Stimulated activated naive CD8-positive, alpha-beta T cell treated with anti-CD3 and anti-CD28 coated beads, Interleukin-15, Interleukin-2, amounts not matched to agents 100 U/mL and 50 U/mL, for 24 hours (primary cell): Measurements from ENCODE around the gene MUSTN1.
A peak's percentile ranks its signal among the peaks of the same experiment; 100 is the strongest.

ENCODE experiments used
- ATAC-seq: fragments of 150-1000 bp; cut with Tn5 transposase; one replicate; pipeline ENCODE4 v1.10.0; 2021
- DNase-seq: peaks from one replicate; pipeline ENCODE4 v3.0.0; 2021

Gene MUSTN1

DNA sequence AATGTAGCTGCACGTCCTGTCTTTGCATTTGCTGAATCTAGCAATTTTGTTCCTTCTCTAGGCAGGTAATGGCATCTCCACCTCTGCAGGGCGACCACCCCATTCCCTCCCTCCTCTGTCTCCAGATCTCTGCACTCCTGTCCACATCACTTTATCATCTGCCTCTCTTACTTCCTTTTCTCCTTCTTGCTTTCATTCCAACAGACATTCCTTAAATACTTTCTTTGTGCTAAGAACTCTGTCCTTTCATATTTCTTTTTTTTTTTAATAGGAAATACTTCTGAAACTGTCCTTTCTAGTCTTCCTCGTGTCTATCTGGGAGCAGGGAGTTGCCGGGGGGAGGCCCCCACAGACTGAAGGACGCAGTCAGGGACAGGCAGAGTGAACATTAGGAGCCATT is 33.0 kb downstream of the MUSTN1 start:
- DNase-seq (no peak), ATAC-seq (no peak)

- ATAC-seq: no peak
- DNase-seq: no peak
Measured at GRCh38 chr3:52800079-52800478, 34.7 kb downstream of the MUSTN1 start.

DNA sequence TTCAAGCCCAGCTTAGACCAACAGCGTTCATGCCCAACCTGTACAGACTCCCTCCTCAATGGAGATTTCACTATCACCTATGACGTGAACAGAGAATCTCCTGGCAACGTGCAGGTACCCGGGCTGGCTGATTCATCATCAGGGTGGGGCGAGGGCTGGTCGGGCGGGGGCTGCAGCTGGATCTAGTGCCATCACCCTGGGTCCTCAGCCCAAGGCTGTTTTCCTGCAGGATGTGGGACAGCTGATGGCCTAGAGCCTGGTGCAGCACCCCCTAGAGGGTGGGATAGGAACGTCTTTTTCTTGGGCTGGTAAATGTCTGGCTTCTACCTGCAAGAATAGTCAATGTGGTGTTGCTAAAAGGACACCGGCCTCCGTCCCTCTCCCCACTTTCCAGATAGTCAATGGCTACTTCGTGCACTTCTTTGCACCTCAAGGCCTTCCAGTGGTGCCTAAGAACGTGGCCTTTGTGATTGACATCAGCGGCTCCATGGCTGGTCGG is 35.8 kb downstream of the MUSTN1 start:
- peak; percentile 26 for DNase-seq

DNA sequence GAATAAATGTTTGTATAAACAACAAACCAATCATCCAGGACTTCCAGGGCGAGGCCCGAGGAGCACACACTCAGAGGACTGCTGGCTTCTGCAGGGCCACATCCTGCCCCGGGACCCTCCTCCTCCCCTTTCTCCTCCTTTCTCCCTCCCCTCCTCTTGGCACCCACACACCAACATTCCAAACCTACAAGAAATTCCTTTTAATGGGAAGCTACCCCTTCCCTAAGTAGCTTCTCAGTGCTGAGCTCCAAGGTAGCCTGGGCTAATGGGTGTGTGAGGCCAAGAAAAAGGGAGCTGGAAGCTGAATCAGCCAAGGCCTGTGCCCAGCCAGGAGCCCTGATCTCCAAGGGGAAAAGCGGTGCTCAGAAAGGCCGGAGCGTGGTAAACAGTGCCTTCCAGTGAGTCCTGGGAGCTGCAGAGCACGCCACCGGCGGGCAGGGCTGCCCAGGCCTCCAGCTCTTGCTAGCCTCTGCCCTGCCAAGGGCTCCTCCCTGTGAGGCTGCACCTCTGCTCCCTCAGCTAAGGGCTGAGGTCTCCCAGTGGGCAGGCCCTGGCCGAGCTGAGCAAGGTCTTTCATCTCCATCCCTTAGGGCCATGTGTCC is 36.3 kb downstream of the MUSTN1 start:
- DNase-seq (no peak), ATAC-seq (no peak)

More for the DNA sequence above, 35.8 kb downstream of the MUSTN1 start:
- ATAC-seq: no peak

GRCh38 chr3:52796411-52796810 is 38.4 kb downstream of the MUSTN1 start:
- no peak for ATAC-seq
- DNase-seq: no peak

DNA sequence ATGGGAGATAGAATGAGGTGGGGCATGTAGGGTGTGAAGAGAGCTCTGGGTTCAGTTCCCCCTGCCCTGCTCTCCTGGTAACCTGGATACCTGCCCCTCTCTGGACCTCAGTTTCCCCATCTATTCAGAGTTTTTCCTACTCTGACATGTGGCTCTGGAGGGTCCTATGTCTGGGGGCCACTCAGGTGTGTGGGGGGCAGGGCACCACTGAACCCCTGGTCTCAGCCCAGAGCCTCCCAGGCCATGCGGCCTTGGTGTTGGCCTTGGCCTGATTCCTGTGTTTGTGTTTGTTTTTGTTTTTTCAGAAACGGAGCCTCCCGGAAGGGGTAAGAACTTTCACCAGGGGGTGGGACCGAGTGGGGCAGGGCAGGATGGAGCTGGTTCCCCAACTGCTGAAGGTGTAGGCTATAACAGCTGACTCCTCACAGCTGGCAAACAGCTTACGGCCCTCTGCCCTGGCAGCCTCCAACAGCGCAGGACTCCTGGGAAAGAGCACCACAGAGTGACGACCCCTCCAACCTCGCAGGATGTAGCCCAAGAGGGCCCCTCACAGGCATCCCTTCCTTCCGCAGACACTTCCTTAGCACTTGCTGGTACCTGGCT is 39.4 kb downstream of the MUSTN1 start:
- DNase-seq (no peak), ATAC-seq (no peak)

- no peak for ATAC-seq
- DNase-seq: no peak
Measured at GRCh38 chr3:52794612-52795099, 40.2 kb downstream of the MUSTN1 start, which contains the start of gene ITIH3. Gene ITIH3, plus strand, starts transcription at chr3:52794796. Its CDS starts 8 bp downstream, at chr3:52794804.

DNA sequence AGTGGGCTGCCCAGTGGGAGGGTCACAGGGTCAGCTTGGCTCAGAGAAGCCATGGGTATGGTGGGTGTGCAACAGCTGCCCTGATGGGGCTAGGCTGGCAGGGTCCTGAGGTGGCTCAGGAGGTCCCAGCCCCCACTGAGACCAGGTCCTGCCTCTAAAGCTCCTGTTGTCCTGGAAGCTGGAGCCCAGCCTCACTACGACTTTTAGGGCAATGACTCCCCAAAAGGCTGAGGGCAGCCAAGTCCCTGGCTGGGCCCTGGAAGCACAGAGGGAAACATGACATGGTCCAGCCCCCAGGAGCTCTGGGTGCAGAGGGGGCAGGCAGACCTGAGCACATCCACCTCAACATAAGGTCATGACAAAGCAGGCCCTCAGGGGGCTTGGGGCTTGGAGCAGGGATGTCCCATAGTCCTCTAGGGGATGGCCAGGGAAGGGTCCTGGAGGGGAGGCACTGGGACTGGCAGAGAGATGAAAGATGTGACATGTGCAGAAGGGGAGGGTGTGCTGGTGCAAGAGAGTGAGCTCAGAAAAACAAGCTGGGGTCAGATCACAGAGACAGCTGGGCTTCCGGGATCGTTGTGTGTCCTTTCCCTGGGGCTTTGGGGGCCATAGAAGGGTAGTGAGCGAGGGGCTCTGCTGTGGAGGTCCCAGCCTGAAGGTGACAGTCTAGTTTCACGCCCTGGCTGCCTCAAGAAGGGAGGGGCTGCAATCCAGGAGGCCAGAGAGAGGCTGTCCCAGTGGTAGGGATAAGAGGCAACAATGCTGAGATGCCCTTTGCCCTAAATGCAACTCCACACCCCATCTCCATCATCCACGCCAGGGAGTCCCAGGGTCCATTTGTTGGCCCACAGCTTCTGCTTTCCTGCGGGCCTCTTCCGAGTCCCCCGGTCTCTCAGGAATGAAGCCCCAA is 40.9 kb downstream of the MUSTN1 start:
- DNase-seq (no peak), ATAC-seq (no peak)

DNA sequence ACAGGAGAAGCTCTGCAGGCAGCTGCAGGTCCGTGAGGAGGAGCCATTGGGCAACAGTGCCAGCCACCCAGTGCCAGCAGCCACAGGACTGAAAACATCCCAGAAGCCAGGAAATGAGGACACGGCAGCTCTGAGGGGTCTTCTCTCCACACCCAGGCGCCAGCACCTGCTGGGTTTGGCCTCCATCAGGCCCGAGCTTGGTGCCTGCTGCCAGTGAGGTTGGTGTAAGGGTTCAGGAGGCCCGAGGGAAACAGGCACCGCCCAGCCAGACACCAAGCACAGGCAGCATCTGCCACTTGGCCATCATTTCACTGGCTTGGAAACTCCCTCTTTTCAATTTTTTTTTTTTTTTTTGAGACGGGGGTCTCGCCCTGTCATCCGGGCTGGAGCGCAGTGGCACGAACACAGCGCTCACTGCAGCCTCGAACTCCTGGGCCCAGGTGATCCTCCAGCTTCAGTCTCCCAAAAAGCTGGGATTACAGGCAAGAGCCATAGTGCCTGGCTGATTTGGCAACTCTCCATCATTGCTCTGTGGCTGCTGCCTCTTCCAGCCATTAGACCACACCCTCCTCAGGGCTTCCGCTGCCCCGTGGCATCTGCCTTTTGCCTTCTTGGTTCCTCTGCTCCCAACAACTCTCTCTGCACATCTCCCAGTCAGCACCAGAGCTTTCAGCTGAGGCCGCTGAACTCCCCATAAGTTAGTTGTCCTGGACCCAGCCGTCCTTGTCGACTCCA is 41.7 kb downstream of the MUSTN1 start:
- DNase-seq (no peak), ATAC-seq (no peak)

DNA sequence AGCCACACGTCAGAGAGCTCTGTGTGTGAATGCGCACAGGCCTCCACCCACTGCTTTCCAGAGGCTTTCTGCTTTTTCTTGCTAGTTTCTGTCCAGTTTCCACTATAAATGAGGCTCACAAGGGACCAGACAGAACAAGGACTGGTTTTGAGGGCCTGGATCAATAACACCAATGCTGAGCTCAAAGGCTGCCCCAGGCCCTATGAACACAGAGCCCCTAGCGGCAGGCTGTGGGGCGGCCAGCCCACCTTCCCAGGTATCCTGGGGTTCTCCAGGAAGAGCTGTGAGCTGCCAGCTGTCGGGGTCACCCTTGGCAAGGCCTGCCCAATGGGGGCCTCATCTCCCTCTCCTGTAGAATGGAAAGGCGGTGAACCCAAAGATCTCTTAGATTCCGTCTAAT is 42.4 kb downstream of the MUSTN1 start:
- no peak for DNase-seq
- no peak for ATAC-seq

- DNase-seq (no peak), ATAC-seq (no peak)
Measured at GRCh38 chr3:52791928-52792327, 42.9 kb downstream of the MUSTN1 start.

DNA sequence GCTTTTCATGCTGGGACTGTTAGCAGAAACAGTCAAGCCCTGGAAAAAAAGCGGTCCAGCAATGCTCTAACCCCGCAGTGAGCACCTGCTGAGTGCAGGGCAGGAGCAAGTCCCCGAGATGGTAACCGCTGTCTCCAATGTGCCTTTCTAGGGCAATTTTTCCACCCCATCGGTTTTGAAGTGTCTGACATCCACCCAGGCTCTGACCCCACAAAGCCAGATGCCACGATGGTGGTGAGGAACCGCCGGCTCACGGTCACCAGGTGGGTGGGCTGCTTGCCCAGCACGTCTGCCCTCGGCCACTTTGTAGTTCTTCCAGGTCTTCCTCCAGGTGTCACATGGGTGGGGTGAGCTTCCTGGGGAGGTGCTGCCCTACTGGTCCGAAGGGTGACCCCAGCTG is 43.5 kb downstream of the MUSTN1 start:
- ATAC-seq: no peak

DNA sequence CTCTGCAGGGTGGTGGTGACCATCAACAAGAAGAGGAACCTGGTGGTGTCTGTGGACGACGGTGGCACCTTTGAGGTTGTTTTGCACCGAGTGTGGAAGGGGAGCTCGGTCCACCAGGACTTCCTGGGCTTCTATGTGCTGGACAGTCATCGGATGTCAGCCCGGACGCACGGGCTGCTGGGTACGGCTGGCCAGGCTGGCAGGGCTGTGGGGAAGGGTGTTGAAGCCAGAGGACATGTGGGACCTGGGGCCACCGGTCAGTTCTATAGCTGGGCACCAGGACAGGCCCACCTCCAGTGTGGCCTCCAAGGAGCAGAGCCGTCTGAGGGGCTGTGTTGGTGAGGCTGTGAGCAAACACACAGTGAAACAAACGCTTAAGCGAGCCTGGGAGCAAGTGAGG is 44.1 kb downstream of the MUSTN1 start:
- DNase-seq (no peak), ATAC-seq (no peak)

More for the DNA sequence above, 43.5 kb downstream of the MUSTN1 start:
- DNase-seq: no peak

DNA sequence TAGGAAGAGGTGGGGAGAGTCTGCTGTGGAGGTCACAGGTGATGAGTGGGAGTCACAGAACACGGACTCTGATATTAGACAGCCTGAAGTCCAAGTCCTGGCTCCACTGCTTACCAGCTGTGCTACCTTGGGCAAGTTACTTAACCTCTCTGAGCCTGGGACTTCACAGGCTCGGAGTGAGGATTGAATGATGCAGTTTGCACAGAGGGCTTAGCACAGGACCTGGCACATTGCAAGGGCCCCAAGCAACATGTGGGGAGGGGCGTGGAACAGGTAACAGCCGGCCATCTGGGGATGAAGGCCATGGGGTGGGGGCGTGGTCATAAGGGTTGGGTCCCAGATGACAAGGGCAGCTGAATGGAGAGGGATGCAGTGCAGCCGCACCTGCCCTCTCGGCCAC is 44.5 kb downstream of the MUSTN1 start:
- no peak for DNase-seq
- ATAC-seq: no peak

- DNase-seq: no peak
- ATAC-seq: no peak
Measured at GRCh38 chr3:52789746-52790040, 45.1 kb downstream of the MUSTN1 start.

DNA sequence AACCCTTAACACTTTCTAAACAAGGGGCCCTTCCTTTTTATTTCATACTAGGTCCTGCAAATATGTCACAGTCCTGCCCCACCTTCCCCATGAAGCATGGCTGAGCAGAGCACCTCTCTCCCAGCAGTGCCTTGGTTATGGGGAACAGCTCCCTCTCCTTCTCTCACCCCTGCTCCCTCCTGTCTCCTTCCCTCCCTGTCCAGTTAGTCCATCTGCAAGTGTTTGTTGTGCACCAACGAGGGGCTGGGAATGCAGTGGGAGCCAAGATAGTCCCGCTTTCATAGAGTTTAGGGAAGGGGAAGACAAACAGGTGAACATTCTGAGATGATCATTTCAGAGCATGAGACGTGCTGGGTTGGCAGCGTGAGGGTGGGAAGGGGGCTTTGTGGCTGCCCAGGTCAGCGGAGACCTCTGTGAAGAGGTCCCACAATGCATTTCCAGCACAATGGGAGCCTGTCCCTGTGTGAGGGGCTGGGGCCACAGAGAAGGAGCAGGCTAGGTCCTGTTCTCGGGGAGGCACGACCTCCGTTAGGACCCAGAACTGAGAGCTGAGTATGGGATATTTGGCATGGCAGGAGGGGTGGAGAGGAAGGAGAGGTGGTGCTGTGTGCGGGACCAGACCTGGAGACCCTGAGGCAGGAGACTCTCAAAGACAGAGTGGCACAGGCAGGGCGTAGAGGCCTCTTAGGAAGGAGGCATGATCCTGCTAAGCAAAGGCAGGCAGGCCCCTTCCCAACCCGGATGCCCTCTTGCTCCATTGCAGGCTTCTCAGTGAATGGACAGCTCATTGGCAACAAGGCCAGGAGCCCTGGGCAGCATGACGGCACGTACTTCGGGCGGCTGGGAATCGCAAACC is 45.7 kb downstream of the MUSTN1 start:
- DNase-seq (no peak), ATAC-seq (no peak)

GRCh38 chr3:52787672-52788625 is 46.9 kb downstream of the MUSTN1 start:
- ATAC-seq (no peak), DNase-seq (no peak)

- DNase-seq (no peak), ATAC-seq (no peak)
Measured at GRCh38 chr3:52787246-52787645, 47.6 kb downstream of the MUSTN1 start.

DNA sequence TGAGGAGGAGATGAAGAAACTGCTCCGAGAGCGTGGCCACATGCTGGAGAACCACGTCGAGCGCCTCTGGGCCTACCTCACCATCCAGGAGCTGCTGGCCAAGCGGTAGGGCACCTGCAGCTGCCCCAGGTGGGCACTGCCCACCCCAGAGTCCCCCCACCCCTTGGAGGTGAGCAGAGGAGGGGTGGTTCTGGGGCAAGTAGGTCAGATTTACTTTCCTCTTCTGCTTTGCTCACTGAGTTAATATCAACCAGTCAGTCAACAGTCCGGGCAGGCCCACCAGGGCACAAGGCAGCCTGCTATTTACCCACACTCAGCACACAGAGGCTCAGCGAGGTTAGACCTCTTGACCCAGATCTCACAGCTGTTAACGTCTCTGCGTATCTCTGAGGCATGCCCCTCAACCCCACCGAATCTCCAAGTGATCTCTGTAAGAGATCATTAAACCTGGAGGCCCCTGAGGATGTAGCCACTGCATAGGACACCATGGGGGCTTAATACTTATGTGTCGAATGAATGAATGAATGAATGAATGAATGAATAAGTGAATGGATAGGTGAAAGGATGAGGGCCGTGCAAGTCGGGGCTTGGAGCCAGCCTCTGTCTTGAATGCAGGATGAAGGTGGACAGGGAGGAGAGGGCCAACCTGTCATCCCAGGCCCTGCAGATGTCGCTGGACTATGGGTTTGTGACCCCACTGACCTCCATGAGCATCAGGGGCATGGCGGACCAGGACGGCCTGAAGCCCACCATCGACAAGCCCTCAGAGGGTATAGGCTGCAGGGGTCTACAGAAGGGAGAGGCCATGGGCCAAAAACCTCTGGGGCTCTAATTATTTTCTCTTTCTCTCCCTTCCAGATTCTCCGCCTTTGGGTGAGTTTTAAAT is 48.2 kb downstream of the MUSTN1 start:
- DNase-seq (no peak), ATAC-seq (no peak)
